Body of pancreas (tissue), 4 donors: Measurements from ENCODE around the gene SPSB1. TPM values are rescaled to one million over a fixed set of nuclear protein-coding genes. Genes with fewer than 3 reads are reported as not detected.

Source experiments
- ATAC-seq: fragments of 150-250 bp; one replicate; pipeline ENCODE4 v1.9.1; 2016
- DNase-seq, 4 donors: peaks; one replicate each; pipeline ENCODE4 v3.0.0-alpha.2; 2019
- H3K27ac ChIP-seq, 4 donors: fragments of 200-600 bp; sonication (generic); 1 replicate in 3 of 4; 2 replicates in 1 of 4; pipeline versions ENCODE4 v1.5.1 to v1.6.1; 2016 to 2019; ENCODE audit warnings: mild to moderate bottlenecking in 1 of 4, mixed read lengths in 1 of 4, moderate library complexity in 1 of 4
- H3K27me3 ChIP-seq, 2 donors: fragments of 200-600 bp; sonication (generic); one replicate each; pipeline ENCODE4 v1.6.0; 2016; ENCODE audit warnings: mild to moderate bottlenecking in 1 of 2
- H3K36me3 ChIP-seq, 2 donors: fragments of 200-600 bp; sonication (generic); replicated peaks in 1 of 2; 2 replicates each; pipeline ENCODE4 v1.5.1; 2016; ENCODE audit warnings: low read depth in 2 of 2; ENCODE audit not compliant: insufficient read depth in 1 of 2
- H3K4me1 ChIP-seq: fragments of 200-600 bp; sonication (generic); one replicate; pipeline ENCODE4 v1.6.0; 2016
- H3K4me3 ChIP-seq, 2 donors: fragments of 200-600 bp; sonication (generic); 1 replicate in 1 of 2; 2 replicates in 1 of 2; pipeline ENCODE4 v1.5.1; 2016 to 2019
- H3K9me3 ChIP-seq, 3 donors: fragments of 200-600 bp; sonication (generic); 1 replicate in 2 of 3; 2 replicates in 1 of 3; pipeline ENCODE4 v1.5.1; 2016
- CTCF ChIP-seq, 7 experiments: fragments of 450-650 bp in 4 of 7; fragments of 200-600 bp in 3 of 7; sonication (generic) in 3 of 7; IDR thresholded peaks; one replicate each; pipeline ENCODE4 v1.5.1; 2016 to 2019; ENCODE audit warnings: antibody characterized with exemption in 7 of 7
- POLR2A ChIP-seq, 3 donors: fragments of 450-650 bp; IDR thresholded peaks; one replicate each; pipeline ENCODE4 v1.6.1; 2016; ENCODE audit warnings: antibody characterized with exemption in 3 of 3, mild to moderate bottlenecking in 2 of 3
- WGBS, 2 donors: methylation state at CpG; one replicate each; pipeline ENCODE4 v1.1.5; 2017; 5-methylcytosine and 5-hydroxymethylcytosine counted together
- intact Hi-C: fragments of 100-400 bp; cut with DNase I; formaldehyde crosslinking; loops from one replicate; pipeline ENCODE4 v1.15.1; 2023
- total RNA-seq, 2 donors: library from RNA; depleted of rRNA; stranded (reverse); fragments of >200 nt; gene quantifications; one replicate each; pipeline ENCODE4 v1.1.0, GENCODE V29; 2016

The SPSB1 gene
- total RNA-seq, 2 donors from 2014 or later, result 14.5 to 16.5 TPM

DNA sequence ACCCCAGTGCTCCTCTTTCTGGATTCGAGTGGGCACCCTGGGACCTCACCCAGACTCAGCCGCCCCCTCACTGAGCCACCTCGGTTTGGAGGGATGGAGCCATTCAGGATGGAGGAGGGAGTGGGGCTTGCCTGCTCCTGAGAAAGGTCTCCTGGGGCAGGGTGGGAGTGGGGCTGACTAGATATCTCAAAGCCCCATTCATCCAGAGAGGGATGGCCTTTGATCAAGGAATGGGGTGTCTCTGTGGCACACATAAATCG lies 10.1 kb upstream of the SPSB1 start:
- no peaks in the 10 kb centered on the region for H3K27me3 ChIP-seq
- H3K9me3 ChIP-seq, result no peaks in the 10 kb centered on the region
- TF ChIP-seq POLR2A (IDR thresholded peaks at IDR 0.05) (no peak), CTCF (IDR thresholded peaks at IDR 0.05) (no peak)
- H3K36me3 ChIP-seq, result no peaks in the 10 kb centered on the region
- ATAC-seq, result no peak
- 66% methylated on average over 4 of the region's 4 CpGs for WGBS, 2 donors
- no peak overlapping the region for H3K27ac ChIP-seq
- DNase-seq, result no peak
- no peak overlapping the region for H3K4me3 ChIP-seq
- peaks cover 4% of the 10 kb centered on the region for H3K4me1 ChIP-seq
- intact Hi-C loops, result loop anchor here (10.0 kb wide), 2 partner anchors 172 to 202 kb away; no protein-coding TSS in a partner anchor

DNA sequence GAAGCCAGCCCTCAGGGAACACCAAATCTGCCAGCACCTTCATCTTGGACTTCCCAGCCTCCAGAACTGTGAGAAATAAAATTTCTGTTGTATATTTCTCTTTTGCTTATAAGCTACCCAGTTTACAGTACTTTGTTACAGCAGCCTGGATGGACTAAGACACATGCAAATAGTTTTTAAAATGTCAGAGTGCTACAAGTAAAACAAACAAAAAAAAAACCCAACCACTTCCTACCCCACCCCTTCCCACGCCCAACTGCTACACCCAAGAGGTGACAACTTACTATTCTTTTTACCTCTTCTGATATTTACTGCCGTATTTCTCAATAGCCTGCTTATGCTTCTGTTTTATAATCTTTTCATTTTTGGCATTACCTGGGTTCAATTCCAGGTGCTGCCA lies 8.6 kb upstream of the SPSB1 start:
- Histone ChIP-seq H3K4me3 (no peak overlapping the region), H3K27me3 (no peaks in the 10 kb centered on the region), H3K27ac (no peak overlapping the region), H3K36me3 (no peaks in the 10 kb centered on the region), H3K9me3 (no peaks in the 10 kb centered on the region), H3K4me1 (peaks cover 4% of the 10 kb centered on the region)
- intact Hi-C loops, result loop anchor here (10.0 kb wide), 2 partner anchors 171 to 201 kb away; no protein-coding TSS in a partner anchor
- no peak for ATAC-seq
- DNase-seq, result no peak
- TF ChIP-seq CTCF (IDR thresholded peaks at IDR 0.05) (no peak), POLR2A (IDR thresholded peaks at IDR 0.05) (no peak)
- WGBS, 2 donors, result 80 to 93% methylated on average over 2 of the region's 2 CpGs

- intact Hi-C loops, result loop anchor here (10.0 kb wide), 2 partner anchors 168 to 198 kb away; no protein-coding TSS in a partner anchor
- Histone ChIP-seq H3K4me1 (peaks cover 20% of the 10 kb centered on the region), H3K4me3 (no peak overlapping the region), H3K27me3 (no peaks in the 10 kb centered on the region), H3K27ac (no peak overlapping the region), H3K9me3 (no peaks in the 10 kb centered on the region), H3K36me3 (no peaks in the 10 kb centered on the region)
- TF ChIP-seq POLR2A (IDR thresholded peaks at IDR 0.05), result no peak
- TF ChIP-seq CTCF (IDR thresholded peaks at IDR 0.05), result no peak
- DNase-seq (no peak), ATAC-seq (no peak)
- WGBS, 2 donors, result 54 to 76% methylated on average over 6 of the region's 6 CpGs
These were observed 6.1 kb upstream of the SPSB1 start for GRCh38 chr1:9286556-9286955.

DNA sequence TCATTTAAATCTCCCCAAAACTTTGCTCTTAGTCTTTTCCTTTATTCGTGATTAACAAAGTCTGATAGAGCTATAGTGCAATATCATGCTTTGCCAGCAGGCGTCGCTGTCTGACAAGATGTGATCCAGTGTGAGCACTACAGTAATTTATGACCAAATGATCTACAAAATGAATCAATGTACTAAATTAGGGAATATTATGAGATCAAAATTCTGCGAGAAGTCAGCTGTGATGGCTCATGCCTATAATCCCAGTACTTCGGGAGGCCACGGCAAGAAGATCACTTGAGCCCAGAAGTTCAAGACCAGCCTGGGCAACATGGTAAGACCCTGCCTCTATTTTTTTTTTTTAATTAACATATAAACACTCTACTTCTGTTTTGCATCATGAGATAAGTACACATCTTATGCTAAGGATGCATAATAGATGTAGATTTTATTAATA lies 3.6 kb upstream of the SPSB1 start:
- Histone ChIP-seq H3K4me3 (no peak overlapping the region), H3K27ac (no peak overlapping the region), H3K9me3 (no peaks in the 10 kb centered on the region), H3K36me3 (no peaks in the 10 kb centered on the region), H3K4me1 (peaks cover 26% of the 10 kb centered on the region), H3K27me3 (no peaks in the 10 kb centered on the region)
- 38 to 42% methylated on average over 6 of the region's 6 CpGs for WGBS, 2 donors
- ATAC-seq (no peak), DNase-seq (peak; percentile 74 to 88 (median 84))
- intact Hi-C loops, result loop anchor here (10.0 kb wide), 2 partner anchors 166 to 196 kb away; no protein-coding TSS in a partner anchor
- TF ChIP-seq POLR2A (IDR thresholded peaks at IDR 0.05) (no peak), CTCF (IDR thresholded peaks at IDR 0.05) (peak; percentile 62 to 94 (median 91))
